ENCODE data around the gene RAB36.

RAB36 gene

DNA sequence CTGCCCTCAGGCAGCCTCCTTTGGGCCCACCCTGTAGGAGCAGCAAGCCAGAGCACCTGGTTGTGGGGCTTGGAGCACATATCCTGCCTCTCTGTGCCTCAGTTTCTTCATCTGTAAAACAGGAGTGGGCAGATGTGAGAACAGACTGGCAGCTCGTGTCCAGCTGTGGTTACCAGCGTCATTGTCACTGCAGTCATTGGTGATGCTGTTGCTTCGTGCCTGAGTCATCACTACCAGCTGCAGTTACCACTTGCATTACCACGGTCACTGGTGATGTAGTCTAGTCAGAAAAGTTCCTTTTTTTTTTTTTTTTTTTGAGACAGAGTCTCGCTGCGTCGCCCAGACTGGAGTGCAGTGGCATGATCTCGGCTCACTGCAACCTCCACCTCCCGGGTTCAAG is 23.9 kb upstream of the RAB36 start:
- DNase-seq: no peak

DNA sequence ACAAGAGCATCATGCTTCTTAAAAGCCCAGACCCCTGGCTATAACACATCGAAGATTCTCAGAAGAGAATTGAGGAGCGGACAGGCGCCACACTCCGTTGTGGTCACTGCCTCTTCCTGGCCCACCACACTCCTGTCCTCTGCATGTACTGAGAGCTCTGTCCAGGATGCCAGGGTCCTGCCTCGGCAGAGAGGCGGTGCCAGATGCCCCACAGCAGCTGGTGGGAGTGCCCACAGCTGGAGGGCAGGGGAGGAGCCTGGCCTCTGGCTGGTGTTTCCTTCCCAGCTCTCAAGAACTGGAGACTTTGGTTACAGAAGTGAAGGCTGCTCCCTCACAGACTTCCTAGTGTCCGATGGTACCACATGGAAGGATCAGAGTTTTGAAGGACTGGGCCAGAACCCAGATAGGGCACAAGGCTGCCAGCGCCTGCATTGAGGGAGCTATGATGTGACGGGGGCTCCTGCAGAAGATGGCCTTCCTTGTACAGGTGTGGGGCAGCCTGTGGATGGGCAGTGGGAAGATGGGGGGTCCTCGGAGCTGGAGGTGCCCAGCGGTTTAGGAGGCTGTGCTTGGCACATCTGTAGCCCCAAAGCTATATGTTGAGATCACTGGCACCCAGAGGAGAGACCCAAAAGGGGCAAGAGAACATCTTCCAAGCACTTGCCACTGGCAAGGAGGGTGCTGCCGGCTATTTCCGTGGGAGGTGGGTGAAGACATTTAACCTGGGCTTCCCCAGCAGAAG is 22.9 kb upstream of the RAB36 start:
- DNase-seq: peak; percentile 40

DNA sequence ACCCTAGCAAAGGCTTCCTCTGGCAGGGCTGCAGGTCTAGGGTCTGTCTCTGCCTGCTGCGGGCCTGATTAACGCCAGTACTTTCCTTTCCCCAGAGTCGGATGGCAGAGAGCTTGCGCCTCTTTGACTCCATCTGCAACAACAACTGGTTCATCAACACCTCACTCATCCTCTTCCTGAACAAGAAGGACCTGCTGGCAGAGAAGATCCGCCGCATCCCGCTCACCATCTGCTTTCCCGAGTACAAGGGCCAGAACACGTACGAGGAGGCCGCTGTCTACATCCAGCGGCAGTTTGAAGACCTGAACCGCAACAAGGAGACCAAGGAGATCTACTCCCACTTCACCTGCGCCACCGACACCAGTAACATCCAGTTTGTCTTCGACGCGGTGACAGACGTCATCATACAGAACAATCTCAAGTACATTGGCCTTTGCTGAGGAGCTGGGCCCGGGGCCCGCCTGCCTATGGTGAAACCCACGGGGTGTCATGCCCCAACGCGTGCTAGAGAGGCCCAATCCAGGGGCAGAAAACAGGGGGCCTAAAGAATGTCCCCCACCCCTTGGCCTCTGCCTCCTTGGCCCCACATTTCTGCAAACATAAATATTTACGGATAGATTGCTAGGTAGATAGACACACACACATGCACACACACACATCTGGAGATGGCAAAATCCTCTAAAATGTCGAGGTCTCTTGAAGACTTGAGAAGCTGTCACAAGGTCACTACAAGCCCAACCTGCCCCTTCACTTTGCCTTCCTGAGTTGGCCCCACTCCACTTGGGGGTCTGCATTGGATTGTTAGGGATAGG is 22.1 kb upstream of the RAB36 start:
- no peak for DNase-seq

GRCh38 chr22:23123804-23124254 is 21.4 kb upstream of the RAB36 start:
- DNase-seq: no peak

GRCh38 chr22:23124611-23125511 is 20.4 kb upstream of the RAB36 start:
- DNase-seq: no peak

- DNase-seq: no peak
Measured at GRCh38 chr22:23125512-23126103, 19.7 kb upstream of the RAB36 start.

- no peak for DNase-seq
Measured at GRCh38 chr22:23126165-23127054, 18.9 kb upstream of the RAB36 start.

DNA sequence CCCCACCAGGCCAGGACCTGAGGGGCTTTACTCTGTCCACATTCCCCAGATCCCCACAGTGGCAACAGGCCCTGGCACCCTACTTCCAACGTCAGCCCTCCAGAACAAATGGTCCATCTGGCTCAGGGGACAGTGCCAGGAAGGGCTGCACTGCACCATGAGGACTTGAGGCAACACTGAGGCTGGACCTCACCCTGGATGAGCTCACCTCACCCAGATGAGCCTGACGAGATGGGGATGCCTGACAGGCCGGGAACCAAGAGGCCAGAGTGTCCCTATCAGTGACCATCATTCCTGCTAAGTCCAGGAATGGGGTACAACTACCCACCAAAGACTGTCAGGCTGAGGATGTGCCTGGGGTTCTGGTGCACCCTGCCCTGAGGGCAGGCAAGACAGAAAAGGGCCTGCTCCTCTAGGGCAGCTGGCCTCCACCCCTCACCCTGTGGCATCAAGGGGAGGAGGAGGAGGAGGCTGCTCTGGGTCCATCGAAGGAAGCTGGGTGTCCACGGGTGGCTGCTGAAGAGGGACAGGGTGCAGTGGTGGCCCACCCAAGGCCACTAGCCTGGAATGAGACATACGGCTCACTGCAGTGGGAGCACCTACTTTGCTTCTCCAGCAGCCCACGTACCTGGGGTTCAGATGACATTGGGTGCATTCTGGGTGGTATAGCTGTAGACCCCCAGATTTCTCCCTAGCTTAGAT is 18.1 kb upstream of the RAB36 start:
- no peak for DNase-seq

GRCh38 chr22:23127788-23128187 is 17.5 kb upstream of the RAB36 start:
- DNase-seq: no peak

GRCh38 chr22:23128269-23129108 is 16.8 kb upstream of the RAB36 start:
- peak; percentile 73 for DNase-seq

- no peak for DNase-seq
Measured at GRCh38 chr22:23129149-23129548, 16.1 kb upstream of the RAB36 start.

DNA sequence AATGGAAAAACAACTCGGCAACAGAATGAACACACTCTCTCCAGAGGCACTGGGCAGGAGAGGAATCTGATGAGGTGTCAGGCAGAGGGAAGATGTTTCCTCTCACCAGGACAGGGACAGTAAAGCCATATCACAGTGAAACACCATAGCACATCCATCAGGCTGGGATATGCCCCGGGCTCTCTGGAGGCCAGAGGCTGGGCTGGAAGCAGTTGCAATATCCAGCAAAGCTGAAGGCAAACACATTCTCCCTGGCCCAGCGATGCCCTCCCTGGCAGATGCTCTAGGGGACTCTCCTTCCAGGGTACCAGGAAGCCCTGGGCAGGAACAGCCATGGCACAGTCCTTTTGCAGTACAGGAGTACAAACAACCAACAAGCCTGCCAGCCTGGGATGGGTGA is 14.6 kb upstream of the RAB36 start:
- no peak for DNase-seq

- DNase-seq: no peak
Measured at GRCh38 chr22:23131931-23132330, 13.3 kb upstream of the RAB36 start.

DNA sequence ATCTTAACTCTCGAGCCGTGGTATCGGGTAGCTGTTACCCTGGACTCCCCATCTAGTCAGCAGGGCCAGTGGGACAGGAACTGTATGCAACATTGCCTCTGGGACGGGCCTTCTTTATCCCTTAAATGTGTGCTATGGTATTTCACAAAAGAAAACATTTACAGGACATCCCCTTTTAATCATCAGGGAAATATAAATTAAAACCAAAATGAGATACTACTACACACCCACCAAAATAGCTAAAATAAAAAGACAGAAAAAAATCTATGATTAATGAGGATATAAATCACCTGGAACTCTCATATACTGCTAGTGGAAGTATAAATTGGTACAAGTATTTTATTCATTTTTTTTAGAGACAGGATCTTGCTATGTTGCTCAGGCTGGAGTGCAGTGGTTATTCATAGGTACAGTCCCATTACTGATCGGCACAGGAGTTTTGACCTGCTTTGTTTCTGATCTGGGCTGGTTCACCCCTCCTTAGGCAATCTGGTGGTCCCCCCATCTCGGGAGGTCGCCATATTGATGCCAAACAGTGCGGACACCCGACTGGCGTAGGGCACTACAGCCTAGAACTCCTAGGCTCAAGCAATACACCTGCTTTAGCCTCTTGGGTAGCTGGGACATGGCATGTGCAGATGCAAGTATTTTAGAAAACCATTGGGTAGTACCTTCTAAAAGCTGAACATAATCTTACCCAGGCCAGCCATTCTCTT is 12.7 kb upstream of the RAB36 start:
- DNase-seq: no peak

GRCh38 chr22:23133922-23134321 is 11.4 kb upstream of the RAB36 start:
- DNase-seq: no peak

DNA sequence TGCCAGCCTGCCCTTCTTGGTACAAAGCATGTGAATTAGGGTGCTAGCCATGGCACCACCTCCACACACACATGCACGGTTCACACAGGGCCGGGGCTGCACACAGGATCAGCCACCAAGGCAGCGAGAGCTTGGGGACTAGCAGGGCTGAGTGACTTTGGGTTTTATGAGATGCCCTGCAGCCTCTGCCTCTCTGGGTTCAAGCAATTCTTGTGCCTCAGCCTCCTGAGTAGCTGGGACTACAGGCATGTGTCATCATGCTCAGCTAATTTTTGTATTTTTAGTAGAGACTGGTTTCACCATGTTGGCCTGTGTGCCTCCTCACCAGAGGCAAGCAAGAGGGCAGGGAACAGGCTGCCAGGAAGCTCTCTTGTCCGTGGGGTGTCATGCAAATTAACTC is 8.3 kb upstream of the RAB36 start:
- peak; percentile 46 for DNase-seq

- no peak for DNase-seq
Measured at GRCh38 chr22:23137468-23137867, 7.8 kb upstream of the RAB36 start.

DNA sequence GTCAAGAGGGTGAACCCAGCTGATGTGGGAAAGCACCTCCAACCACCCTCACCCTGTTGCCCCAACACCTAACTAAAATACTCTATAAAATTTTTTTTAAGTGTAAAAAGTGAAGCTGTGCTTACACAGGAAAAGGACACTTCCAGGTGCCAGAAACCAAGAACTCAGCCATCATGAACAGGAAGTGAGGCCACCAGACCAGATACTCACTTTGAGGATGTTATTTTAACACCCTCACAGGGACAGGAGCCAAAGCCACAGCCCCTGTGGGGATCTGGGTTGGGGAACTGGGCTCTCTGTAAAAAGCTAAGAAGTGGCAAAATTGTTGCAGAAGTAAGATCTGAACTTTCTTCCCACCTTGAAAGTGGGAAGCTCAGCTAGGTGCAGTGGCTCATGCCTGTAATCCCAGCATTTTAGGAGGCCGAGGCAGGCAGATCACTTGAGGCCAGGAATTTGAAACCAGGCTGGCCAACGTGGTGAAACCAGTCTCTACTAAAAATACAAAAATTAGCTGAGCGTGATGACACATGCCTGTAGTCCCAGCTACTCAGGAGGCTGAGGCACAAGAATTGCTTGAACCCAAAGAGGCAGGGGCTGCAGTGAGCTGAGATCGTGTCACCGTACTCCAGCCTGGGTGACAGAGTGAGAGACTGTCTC is 7.2 kb upstream of the RAB36 start:
- peak; percentile 93 for DNase-seq

Data from RPMI8226 (cell line).